ENCODE data around the gene CCDC71.

Gene CCDC71

GRCh38 chr3:49131040-49131439 is 35.1 kb downstream of the CCDC71 start:
- Histone ChIP-seq H3K4me1 (ENCODE audit: control insufficient read depth, insufficient read depth, low read length, poor library complexity, severe bottlenecking) (peaks cover 8% of the 10 kb centered on the region), H3K36me3 (ENCODE audit: control insufficient read depth, insufficient read depth, low read length) (peaks cover 51% of the 10 kb centered on the region), H3K9me3 (ENCODE audit: control insufficient read depth, low read length) (no peaks in the 10 kb centered on the region), H3K27ac (ENCODE audit: low read depth, low read length, severe bottlenecking) (no peak overlapping the region), H3K4me3 (ENCODE audit: extremely low read depth, insufficient read depth, low read length, poor library complexity, severe bottlenecking) (no peak overlapping the region)
- 95 to 100% methylated on average over 6 to 12 of the region's 12 CpGs for WGBS, 2 experiments (ENCODE audit: insufficient coverage in 2 of 2)

GRCh38 chr3:49124991-49125670 is 41.0 kb downstream of the CCDC71 start:
- no peak overlapping the region for H3K4me3 ChIP-seq (ENCODE audit: extremely low read depth, insufficient read depth, low read length, poor library complexity, severe bottlenecking)
- H3K4me1 ChIP-seq (ENCODE audit: control insufficient read depth, insufficient read depth, low read length, poor library complexity, severe bottlenecking), result no peaks in the 10 kb centered on the region
- 86 to 88% methylated on average over 10 to 12 of the region's 14 CpGs for WGBS, 2 experiments (ENCODE audit: insufficient coverage in 2 of 2)
- no peak overlapping the region for H3K27ac ChIP-seq (ENCODE audit: low read depth, low read length, severe bottlenecking)
- no peaks in the 10 kb centered on the region for H3K9me3 ChIP-seq (ENCODE audit: control insufficient read depth, low read length)
- peaks cover 85% of the 10 kb centered on the region for H3K36me3 ChIP-seq (ENCODE audit: control insufficient read depth, insufficient read depth, low read length)

- Histone ChIP-seq H3K27ac (ENCODE audit: low read depth, low read length, severe bottlenecking) (no peak overlapping the region), H3K9me3 (ENCODE audit: control insufficient read depth, low read length) (no peaks in the 10 kb centered on the region), H3K4me1 (ENCODE audit: control insufficient read depth, insufficient read depth, low read length, poor library complexity, severe bottlenecking) (peaks cover 6% of the 10 kb centered on the region), H3K36me3 (ENCODE audit: control insufficient read depth, insufficient read depth, low read length) (peaks cover 78% of the 10 kb centered on the region), H3K4me3 (ENCODE audit: extremely low read depth, insufficient read depth, low read length, poor library complexity, severe bottlenecking) (no peak overlapping the region)
- 84 to 98% methylated on average over 5 to 7 of the region's 7 CpGs for WGBS, 2 experiments (ENCODE audit: insufficient coverage in 2 of 2)
These were observed 41.9 kb downstream of the CCDC71 start for GRCh38 chr3:49124203-49124602.

- 95 to 97% methylated on average over 16 to 17 of the region's 17 CpGs for WGBS, 2 experiments (ENCODE audit: insufficient coverage in 2 of 2)
- H3K4me1 ChIP-seq (ENCODE audit: control insufficient read depth, insufficient read depth, low read length, poor library complexity, severe bottlenecking), result peaks cover 6% of the 10 kb centered on the region
- H3K36me3 ChIP-seq (ENCODE audit: control insufficient read depth, insufficient read depth, low read length), result peaks cover 78% of the 10 kb centered on the region
- no peak overlapping the region for H3K27ac ChIP-seq (ENCODE audit: low read depth, low read length, severe bottlenecking)
- H3K9me3 ChIP-seq (ENCODE audit: control insufficient read depth, low read length), result no peaks in the 10 kb centered on the region
- H3K4me3 ChIP-seq (ENCODE audit: extremely low read depth, insufficient read depth, low read length, poor library complexity, severe bottlenecking), result no peak overlapping the region
These were observed 42.4 kb downstream of the CCDC71 start for GRCh38 chr3:49123687-49124086.

- 96% methylated on average over 16 to 17 of the region's 17 CpGs for WGBS, 2 experiments (ENCODE audit: insufficient coverage in 2 of 2)
- no peak overlapping the region for H3K27ac ChIP-seq (ENCODE audit: low read depth, low read length, severe bottlenecking)
- H3K9me3 ChIP-seq (ENCODE audit: control insufficient read depth, low read length), result no peaks in the 10 kb centered on the region
- peaks cover 6% of the 10 kb centered on the region for H3K4me1 ChIP-seq (ENCODE audit: control insufficient read depth, insufficient read depth, low read length, poor library complexity, severe bottlenecking)
- peaks cover 78% of the 10 kb centered on the region for H3K36me3 ChIP-seq (ENCODE audit: control insufficient read depth, insufficient read depth, low read length)
- no peak overlapping the region for H3K4me3 ChIP-seq (ENCODE audit: extremely low read depth, insufficient read depth, low read length, poor library complexity, severe bottlenecking)
These were observed 43.1 kb downstream of the CCDC71 start for GRCh38 chr3:49122886-49123545.

GRCh38 chr3:49122451-49122850 is 43.7 kb downstream of the CCDC71 start:
- 94 to 99% methylated on average over 7 of the region's 7 CpGs for WGBS, 2 experiments (ENCODE audit: insufficient coverage in 2 of 2)
- Histone ChIP-seq H3K36me3 (ENCODE audit: control insufficient read depth, insufficient read depth, low read length) (peaks cover 78% of the 10 kb centered on the region), H3K4me3 (ENCODE audit: extremely low read depth, insufficient read depth, low read length, poor library complexity, severe bottlenecking) (no peak overlapping the region), H3K4me1 (ENCODE audit: control insufficient read depth, insufficient read depth, low read length, poor library complexity, severe bottlenecking) (peaks cover 6% of the 10 kb centered on the region), H3K9me3 (ENCODE audit: control insufficient read depth, low read length) (no peaks in the 10 kb centered on the region), H3K27ac (ENCODE audit: low read depth, low read length, severe bottlenecking) (no peak overlapping the region)

GRCh38 chr3:49122022-49122421 is 44.1 kb downstream of the CCDC71 start:
- Histone ChIP-seq H3K27ac (ENCODE audit: low read depth, low read length, severe bottlenecking) (no peak overlapping the region), H3K4me3 (ENCODE audit: extremely low read depth, insufficient read depth, low read length, poor library complexity, severe bottlenecking) (no peak overlapping the region), H3K4me1 (ENCODE audit: control insufficient read depth, insufficient read depth, low read length, poor library complexity, severe bottlenecking) (peaks cover 6% of the 10 kb centered on the region), H3K36me3 (ENCODE audit: control insufficient read depth, insufficient read depth, low read length) (peaks cover 79% of the 10 kb centered on the region), H3K9me3 (ENCODE audit: control insufficient read depth, low read length) (no peaks in the 10 kb centered on the region)
- WGBS, 2 experiments (ENCODE audit: insufficient coverage in 2 of 2), result 95 to 98% methylated on average over 12 of the region's 12 CpGs

GRCh38 chr3:49121132-49121736 is 44.9 kb downstream of the CCDC71 start:
- WGBS, 2 experiments (ENCODE audit: insufficient coverage in 2 of 2), result 84 to 85% methylated on average over 11 to 12 of the region's 17 CpGs
- Histone ChIP-seq H3K4me3 (ENCODE audit: extremely low read depth, insufficient read depth, low read length, poor library complexity, severe bottlenecking) (peak overlapping the region; percentile 67), H3K36me3 (ENCODE audit: control insufficient read depth, insufficient read depth, low read length) (peaks cover 79% of the 10 kb centered on the region), H3K4me1 (ENCODE audit: control insufficient read depth, insufficient read depth, low read length, poor library complexity, severe bottlenecking) (peaks cover 6% of the 10 kb centered on the region), H3K27ac (ENCODE audit: low read depth, low read length, severe bottlenecking) (peak overlapping the region; percentile 98), H3K9me3 (ENCODE audit: control insufficient read depth, low read length) (no peaks in the 10 kb centered on the region)

GRCh38 chr3:49120438-49121131 is 45.5 kb downstream of the CCDC71 start, which contains the start of gene USP19:
TSS of gene USP19 (minus strand) at chr3:49120823. CDS start at chr3:49119145, 1,678 bp downstream.
- 1 to 2% methylated on average over 59 to 61 of the region's 70 CpGs for WGBS, 2 experiments (ENCODE audit: insufficient coverage in 2 of 2)
- Histone ChIP-seq H3K4me3 (ENCODE audit: extremely low read depth, insufficient read depth, low read length, poor library complexity, severe bottlenecking) (peak within 1 kb of the TSS; percentile 67), H3K36me3 (ENCODE audit: control insufficient read depth, insufficient read depth, low read length) (peaks cover 79% of the 10 kb centered on the region)

GRCh38 chr3:49120096-49120437 is 46.1 kb downstream of the CCDC71 start:
- H3K27ac ChIP-seq (ENCODE audit: low read depth, low read length, severe bottlenecking), result peak overlapping the region; percentile 98
- peak overlapping the region; percentile 67 for H3K4me3 ChIP-seq (ENCODE audit: extremely low read depth, insufficient read depth, low read length, poor library complexity, severe bottlenecking)
- H3K9me3 ChIP-seq (ENCODE audit: control insufficient read depth, low read length), result no peaks in the 10 kb centered on the region
- peaks cover 79% of the 10 kb centered on the region for H3K36me3 ChIP-seq (ENCODE audit: control insufficient read depth, insufficient read depth, low read length)
- WGBS, 2 experiments (ENCODE audit: insufficient coverage in 2 of 2), result 0 to 1% methylated on average over 8 to 9 of the region's 9 CpGs
- peaks cover 6% of the 10 kb centered on the region for H3K4me1 ChIP-seq (ENCODE audit: control insufficient read depth, insufficient read depth, low read length, poor library complexity, severe bottlenecking)

More at GRCh38 chr3:49120438-49121131, 45.5 kb downstream of the CCDC71 start, which contains the start of gene USP19:
- Histone ChIP-seq H3K27ac (ENCODE audit: low read depth, low read length, severe bottlenecking) (peak within 1 kb of the TSS; percentile 98), H3K9me3 (ENCODE audit: control insufficient read depth, low read length) (no peaks in the 10 kb centered on the region), H3K4me1 (ENCODE audit: control insufficient read depth, insufficient read depth, low read length, poor library complexity, severe bottlenecking) (peaks cover 6% of the 10 kb centered on the region)
